ENCODE results near the gene LRRK1.
"Not testable (repeated sequence)": the region's sequence is repeated elsewhere in the genome, so short reads cannot be mapped to it uniquely, and the experiment has no call there.

Gene LRRK1

DNA sequence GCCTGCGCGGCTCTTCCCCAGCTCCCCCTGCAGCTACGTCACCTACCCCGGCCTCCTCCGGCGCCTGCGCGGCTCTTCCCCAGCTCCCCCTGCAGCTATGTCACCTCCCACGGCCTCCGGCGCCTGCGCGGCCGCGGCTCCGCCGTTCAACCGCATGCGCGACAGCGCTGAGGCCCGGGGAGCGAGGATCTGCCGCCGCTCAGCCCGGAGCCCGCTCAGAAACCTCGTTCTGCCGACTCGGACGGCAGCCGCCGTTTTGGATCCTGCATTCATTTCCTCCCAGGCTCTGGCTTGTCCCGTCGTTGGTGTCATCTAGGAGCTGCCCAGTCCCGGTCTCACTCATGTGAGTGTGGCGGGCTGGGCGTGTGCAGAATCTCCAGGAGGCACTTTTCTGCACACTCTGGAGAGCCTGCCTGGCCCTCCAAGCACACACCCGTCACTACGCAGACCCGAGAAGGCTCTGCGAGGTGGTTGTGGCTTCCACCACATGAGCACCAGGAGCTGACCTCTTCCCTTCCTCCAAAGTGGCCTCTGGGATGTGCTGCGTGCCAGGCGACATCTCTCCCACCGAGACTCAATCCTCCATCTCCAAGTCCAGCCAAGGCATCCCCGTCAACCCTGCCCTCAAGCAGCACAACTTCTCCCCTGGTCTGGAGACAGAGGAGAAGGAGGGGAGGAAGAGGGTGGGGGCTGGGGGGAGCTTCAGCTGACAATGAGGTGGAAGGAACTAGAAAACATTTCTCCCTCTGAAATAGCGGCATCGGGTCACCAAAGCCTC, 167.4 kb downstream of the LRRK1 start:
- no peak for DNase-seq

DNA sequence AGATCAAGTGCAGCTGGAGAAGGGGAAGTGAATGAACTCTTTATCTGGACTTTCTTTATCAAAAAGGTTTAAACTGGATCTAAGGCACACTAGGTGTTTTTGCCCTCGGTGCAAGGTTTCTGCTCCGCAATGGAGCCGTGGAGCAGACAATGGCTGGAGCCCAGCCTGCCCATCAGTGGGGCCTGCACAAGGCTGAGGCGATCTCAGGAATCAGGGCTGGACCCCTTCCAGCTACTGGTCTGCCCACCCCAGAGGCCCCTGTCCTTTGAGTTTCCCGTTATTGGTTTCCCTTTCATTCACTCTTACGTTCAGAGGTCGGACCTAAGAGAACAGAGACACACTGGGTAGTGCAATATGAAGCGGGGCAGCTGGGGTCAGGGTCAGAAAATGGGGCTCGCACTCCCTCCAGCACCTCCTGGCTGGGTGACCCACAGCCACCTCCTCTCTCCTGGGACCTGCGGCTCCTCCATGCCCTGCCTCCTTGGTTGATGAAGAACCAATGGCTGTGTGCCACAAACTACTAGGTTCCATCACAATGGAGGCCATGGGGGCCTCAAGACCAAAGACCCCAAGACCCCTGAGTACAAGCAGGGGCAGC, 168.1 kb downstream of the LRRK1 start:
- no peak for DNase-seq

DNA sequence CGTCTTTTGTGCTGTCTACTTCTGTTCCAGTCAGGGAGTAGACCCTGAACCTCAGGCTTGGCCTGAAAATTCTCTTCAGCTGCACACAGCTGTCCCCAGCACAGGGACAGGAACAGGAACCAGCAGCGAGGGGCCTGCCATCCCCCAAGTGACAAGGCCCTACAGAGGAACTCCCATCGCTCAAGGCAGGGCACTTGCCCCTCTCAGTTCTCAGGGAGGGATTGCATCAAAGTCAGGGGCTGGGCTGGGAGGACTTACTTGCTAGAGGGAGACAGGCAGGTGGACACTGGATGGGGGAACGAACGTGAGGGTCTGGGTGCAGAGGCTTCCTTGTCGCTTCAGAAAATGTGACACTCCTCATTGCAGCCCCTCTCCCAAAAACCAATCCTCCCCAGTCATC, 169.1 kb downstream of the LRRK1 start:
- no peak for DNase-seq

DNA sequence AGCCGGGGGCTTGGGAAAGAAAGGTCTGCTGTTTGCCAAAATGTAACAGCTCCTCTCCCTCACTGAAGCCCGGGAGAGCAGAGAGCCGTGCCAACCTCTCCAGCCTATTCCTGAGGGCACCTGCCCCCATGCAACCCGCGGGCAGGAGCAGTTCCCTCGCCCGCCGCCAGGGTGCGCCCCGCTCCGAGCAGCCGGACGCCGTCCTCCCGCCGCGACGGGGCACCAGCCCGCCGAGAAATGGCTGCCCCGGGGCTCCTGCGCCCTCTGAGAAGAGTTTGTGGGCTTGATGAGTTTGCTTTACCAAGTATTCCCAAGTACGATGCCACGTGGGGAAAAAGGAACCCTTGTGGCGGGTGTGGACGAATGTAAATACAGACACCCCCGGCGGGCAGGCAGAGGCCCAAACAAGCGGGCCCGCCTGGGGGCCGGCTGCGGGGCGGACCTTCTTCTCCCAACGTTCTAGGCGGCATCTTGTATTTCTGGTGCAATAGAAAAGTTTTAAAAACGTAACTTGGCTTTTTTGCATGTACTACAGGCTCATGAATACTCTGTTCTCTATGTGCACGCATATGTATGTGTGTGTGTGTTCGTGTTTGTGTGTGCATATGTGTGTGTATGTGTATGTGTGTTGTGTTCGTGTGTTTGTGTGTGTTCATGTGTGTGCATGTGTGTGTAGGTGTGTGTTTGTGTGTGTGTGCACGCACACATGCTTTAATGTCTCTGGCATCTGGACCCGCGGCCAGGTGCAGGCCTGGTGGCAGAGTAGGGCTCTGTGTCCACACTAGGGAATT, 169.8 kb downstream of the LRRK1 start:
- peak; percentile 20 for DNase-seq

DNA sequence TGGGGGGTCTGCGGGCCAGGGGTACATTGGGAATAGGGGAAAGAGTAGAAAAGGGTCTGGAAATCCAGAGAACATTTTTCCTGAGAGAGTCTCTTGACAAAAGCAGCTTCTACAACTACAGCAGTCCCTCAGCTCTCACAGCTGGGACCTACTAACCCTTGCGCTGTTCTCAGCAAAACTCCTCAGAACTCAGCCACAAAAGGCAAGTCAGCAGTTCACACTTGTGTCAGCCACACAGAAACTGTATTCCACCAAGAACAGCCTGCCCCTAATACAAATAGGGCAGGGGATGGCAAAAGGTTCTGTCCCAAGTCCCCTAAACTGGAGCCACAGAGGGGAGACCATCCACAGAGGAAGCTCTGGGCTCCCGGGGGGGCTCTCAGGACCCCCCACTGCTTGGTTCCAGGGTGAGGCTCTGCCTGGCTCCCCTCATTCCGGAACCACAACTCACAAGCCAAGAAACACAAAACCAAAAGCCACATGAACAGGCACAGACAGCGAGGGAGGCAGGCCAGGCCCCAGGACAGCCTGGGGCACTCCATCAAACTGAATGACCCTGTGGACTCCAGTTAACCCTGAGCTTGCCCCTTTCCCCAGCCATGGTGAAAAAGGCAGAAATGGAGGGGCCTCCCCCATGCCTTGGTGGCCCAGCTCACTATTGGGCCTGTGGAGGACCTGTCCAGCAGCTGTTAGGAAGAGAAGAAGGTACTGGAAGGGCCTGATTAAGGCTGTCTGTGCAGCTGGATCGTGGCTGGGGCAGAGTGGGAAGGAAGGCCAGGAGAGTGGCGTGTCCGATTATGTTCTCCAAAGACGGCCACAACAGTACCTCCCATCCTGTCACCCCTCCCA, 170.6 kb downstream of the LRRK1 start:
- DNase-seq = no peak

DNA sequence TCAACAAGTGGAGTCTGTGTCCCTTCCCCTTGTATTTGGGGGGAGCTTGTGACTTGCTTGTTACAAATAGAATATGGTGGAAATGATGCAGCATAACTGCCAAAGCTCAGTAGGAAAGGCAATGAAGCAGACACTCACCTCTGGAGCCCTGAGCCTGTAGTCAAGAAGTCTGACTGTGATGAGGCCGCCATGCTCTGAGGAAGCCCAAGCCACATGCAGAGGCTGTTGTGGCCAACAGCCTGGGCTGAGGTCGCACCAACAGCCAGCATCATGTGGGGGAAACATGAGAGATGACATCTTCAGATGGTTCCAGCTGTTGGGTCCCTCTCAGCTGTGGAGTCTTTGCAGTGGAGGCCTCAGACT, 171.3 kb downstream of the LRRK1 start:
- no peak for DNase-seq

DNA sequence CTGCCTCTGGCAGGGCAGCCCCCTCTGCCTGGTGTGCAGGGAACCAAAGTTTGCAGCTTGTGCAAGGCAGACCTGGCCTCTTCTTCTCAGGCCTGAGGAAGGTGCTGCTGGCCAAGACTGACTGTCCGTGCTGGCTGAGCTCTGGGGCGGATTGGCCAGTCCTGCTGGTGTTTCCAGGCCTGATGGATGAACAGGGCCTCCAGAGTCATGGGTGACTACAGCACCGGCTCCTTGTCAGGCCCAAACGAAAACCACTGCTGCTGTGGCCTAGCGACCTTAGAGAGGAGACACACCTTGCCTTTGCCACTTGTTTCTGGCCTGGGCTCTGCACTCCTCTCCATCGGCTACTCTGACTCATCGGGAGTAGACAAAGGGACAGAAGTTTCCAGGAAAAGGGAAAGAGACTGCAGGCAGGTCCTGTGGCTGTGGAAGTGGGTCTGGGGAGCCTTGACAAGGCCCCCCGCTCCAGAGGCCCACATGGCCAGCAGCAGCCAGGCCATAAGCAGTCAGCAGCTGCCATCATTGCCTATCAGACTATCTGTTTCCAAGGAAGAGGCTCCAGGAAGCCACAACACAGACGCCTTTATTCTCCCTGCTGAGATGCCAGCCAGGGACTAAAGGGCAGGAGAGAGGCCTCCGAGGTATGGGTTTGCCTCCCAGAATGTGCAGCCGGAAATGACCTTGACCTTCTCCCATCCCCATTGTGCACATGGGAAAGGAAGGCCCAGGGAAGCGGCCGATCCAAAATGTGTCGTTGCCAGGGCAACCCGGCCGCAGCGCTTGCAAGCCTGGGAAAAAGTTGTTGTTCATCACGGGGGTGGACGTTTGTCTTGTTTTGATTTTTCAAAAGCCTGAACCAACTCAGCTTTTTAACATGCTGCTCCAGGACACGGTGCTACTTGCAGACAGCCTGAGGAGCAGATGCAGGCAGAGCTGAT, 172.2 kb downstream of the LRRK1 start:
- no peak for DNase-seq

DNA sequence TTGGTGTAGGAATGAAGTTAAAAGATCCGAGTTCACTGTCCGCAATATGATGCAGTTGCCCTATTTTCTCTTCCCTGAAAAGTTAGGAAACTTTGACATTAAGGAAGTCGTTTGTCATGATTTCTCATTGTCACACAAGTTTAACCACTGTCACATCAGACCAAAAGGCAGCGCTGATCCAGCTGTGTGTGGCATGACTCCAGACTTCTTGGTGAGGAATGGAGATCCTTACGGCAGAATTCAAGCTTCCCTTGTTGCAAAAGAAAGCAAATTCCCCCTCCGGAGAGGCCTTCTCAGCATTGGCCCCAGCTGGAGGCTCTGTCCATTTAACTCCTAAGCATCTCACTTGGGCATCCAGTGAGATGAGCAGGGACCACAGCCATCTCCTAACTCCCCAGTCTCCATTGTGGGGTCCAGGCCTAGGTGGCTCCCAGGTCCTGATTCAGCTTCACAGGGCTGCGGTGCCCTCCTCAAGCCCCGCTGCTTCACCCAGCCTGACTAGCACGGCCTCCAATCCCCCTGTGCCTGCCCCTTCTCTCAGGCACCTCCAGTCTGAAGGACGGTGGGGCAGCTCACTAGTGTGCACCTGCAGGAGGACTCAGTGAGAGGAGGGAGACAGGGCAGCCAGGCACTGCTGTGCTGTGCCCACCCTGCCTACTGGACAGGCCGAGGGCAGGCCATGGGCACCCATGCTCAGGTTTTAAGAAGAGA, 173.2 kb downstream of the LRRK1 start:
- no peak for DNase-seq

DNA sequence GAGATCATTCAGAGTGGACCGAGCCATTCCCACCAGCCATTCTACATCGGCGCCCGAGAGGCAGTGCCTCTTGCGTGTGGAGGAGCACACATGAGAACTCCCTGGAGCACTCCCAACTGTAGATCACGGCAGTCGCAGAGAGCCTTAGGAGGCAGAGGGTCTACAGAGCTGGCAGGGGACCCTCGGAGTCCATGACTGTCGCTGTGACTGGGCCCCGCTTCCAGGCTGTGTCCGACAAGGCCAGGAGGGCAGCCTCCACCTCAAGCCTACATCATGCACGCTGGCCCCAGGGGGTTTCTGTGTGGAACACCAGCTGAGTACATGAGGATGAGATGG, 173.7 kb downstream of the LRRK1 start:
- DNase-seq = no peak

DNA sequence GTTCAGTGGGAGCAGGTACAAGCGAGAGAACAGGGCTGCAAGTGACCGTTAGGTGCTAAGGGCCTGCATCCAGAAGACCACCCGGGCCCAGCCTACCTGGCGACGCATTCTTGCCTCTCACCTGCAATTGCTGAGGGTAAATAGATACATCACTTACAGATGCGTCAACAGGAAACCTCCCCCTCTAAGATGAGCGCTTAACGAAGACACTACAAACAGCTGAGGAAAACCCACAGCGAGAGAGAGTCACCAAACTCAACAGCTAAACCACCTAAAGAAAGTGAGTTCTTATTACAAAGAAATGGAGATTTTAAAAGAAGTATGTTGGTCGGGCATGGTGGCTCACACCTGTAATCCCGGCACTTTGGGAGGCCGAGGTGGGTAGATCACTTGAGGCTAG, 174.8 kb downstream of the LRRK1 start:
- no peak for DNase-seq

DNA sequence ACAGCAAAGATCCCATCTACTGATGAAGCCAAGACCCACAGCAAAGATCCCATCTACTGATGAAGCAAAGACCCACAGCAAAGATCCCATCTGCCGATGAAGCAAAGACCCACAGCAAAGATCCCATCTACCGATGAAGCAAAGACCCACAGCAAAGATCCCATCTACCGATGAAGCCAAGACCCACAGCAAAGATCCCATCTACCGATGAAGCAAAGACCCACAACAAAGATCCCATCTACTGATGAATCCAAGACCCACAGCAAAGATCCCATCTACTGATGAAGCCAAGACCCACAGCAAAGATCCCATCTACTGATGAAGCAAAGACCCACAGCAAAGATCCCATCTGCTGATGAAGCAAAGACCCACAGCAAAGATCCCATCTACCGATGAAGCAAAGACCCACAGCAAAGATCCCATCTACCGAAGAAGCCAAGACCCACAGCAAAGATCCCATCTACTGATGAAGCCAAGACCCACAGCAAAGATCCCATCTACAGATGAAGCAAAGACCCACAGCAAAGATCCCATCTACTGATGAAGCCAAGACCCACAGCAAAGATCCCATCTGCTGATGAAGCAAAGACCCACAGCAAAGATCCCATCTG, 176.7 kb downstream of the LRRK1 start:
- not testable (repeated sequence) for DNase-seq

DNA sequence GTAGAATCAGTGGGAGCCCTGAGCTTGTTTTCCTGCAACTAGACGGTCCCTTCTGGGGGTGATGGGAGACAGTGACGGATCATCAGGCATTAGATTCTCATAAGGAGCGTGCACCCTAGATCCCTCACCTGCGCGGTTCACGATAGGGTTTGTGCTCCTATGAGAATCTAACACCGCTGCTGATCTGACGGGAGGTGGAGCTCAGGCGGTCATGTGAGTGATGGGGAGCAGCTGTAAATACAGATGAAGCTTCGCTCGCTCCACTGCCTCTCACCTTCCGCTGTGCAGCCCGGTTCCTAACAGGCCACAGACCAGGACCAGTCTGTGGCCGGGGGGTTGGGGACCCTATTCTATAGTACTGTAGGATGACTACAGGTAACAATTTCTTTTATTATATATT, 178.0 kb downstream of the LRRK1 start:
- no peak for DNase-seq

DNA sequence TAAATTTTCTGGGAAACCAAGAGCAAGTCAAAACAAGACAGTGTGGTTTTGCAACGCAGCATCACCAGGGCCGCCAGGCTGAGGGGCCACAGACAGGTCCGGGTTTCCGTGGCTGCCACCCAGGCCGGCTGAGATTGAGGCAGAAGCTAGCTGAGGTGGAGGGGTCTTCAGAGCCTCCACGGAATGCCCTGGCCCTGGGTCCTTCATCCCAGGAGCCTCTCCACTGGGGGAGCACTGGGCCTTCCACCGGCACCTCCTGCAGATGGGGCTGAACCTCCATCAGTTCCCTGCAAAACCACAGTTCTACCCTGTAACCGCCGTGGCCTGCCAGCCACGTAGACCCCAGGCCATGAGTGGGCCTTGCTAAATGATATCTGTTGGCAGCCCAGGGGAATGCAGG, 180.0 kb downstream of the LRRK1 start:
- no peak for DNase-seq

DNA sequence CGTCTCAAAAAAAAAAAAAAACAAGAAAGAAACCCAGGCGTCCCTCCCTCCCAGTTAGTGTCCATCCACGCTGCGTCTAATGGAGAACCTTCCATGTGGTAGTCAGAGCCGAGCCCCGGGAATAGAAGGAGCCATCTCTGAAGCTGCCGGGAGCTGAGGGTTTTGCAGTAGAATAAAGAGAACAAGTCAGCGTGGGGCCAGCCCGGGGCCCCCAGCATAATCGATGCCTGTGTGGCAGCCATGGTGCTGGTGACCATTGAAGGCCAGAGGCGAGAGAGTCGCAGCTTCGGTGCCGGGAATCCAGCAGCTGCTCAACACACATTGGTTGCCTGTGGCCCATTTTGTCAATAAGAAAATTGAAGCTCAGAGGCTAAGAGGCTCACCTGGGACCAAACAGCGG, 181.0 kb downstream of the LRRK1 start:
- DNase-seq = no peak

DNA sequence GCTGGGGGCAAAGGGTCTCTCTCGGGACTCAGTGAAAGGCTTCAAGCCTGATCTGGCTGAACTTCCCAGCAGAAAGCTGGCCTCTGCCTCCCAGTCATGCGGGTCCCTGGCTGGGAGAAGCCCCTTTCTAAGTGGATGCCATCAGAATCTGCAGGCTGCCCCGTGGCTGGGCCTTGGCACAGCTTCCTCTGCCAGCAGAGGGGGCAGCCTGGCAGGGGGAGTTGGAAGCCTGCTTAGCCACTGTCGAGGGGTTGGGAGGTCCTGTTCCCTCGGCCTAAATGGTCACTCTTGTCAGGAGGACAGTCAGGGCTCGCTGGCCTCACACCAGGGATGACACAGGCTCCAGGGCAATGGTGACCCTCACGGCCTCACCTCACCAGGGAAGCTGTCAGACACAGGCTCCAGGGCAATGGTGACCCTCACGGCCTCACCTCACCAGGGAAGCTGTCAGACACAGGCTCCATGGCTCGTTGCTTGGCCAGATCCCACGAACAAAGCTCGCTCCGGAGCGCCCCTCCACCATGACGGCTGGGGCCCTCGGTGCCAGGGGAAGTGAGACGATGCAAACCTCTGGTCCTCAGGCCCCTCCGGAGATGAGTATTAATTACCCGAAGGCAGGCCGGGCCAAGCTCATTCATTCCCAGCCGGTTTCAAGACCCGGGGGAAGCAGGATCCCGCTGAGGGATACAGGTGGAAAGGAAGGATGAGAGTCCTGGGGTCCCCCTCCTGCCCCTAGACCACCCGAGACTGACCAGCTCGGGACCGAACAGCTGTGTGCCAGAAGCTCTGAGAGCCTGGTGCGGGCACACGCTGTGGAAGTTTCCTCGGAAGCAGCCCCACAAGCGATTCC, 181.7 kb downstream of the LRRK1 start:
- DNase-seq = no peak

DNA sequence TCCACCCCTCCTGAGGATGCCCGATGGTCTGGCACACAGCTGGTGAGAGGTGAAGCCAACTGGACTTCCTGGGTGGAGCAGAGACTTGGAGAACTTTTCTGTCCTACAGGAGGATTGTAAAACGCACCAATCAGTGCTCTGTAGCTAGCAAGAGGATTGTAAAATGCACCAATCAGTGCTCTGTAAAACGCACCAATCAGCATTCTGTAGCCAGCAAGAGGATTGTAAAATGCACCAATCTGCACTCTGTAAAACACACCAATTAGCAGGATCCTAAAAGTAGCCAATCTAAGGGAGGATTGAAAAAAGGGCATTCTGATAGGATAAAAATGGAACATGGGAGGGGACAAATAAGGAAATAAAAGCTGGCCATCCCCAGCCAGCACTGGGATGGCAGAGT, 182.5 kb downstream of the LRRK1 start:
- no peak for DNase-seq

DNA sequence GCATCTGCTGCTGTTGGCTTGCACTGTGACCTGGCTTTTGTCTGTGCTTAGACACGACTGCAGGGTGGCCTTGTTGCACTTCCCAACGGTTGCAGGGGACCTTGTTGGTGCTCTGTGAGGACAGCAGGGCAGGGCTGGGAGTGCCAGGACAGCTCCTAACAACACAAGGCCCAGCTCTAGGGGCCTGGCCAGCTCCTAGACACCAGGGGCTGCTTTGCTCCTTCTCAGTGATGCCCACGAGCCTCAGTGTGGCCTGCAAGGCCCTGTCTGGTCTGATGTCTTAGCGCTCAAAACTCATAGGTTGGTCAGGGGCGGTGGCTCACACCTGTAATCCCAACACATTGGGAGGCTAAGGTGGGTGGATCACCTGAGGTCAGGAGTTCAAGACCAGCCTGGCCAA, 183.6 kb downstream of the LRRK1 start:
- no peak for DNase-seq

DNA sequence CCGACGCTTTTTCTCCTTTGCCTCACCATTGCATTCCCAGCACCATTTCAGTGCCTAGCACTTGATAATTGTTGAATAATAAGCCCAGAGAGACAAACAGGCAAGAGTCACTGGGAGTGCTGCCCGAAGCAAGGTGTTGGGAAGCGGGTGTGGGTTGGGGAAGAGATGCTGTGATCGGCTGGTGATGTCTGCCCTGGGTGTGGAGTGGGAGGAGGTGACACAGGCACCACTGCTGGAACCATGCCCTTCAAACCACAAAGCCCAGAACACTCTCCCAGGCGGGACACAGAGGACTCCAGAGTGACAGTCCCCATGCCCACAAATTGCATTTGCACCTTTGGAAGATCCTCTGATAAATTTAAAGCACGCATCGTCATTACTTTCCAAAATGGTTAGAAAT, 184.4 kb downstream of the LRRK1 start:
- DNase-seq = no peak

DNA sequence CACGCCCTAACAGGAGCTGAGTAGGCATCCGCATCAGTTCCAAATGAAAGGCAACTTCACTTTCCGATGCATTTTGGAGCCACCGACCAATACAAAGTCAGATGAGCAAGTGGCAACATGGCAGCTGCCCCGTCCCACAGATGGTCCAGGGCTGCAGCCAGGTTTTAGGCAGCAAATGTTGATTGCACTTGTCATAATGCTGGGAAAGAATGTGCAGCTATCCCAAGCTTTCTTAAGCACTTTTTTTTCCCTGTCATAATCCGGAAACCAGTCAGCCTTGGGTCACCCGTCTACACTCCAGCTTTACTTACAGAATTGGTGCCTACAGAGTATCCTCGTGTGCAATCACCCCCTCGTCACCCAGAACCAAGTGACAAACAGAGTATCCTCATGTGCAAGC, 185.0 kb downstream of the LRRK1 start:
- no peak for DNase-seq

Data from GOT3 (cell line).